HUES64 (cell line): ENCODE data around the gene SHROOM3. TPM values are rescaled to one million over a fixed set of nuclear protein-coding genes. Genes with fewer than 3 reads are reported as not detected.

Experiments used
- H3K27ac ChIP-seq: 2 replicates; pipeline ENCODE4 v1.7.0; 2013; ENCODE audit warnings: low read depth, low read length, inconsistent platforms
- H3K27me3 ChIP-seq: 2 replicates; pipeline ENCODE4 v1.6.1; 2013; ENCODE audit warnings: mild to moderate bottlenecking, low read length; ENCODE audit not compliant: insufficient read depth
- H3K36me3 ChIP-seq: 2 replicates; pipeline ENCODE4 v1.6.1; 2013; ENCODE audit warnings: mild to moderate bottlenecking, low read length; ENCODE audit not compliant: insufficient read depth
- H3K4me1 ChIP-seq: 2 replicates; pipeline ENCODE4 v1.6.1; 2013; ENCODE audit warnings: mild to moderate bottlenecking, low read length, moderate library complexity; ENCODE audit not compliant: insufficient read depth
- H3K4me3 ChIP-seq: 2 replicates; pipeline ENCODE4 v1.5.1; 2013; ENCODE audit warnings: mild to moderate bottlenecking, low read length, moderate library complexity
- H3K9ac ChIP-seq: 2 replicates; pipeline ENCODE4 v1.6.1; 2013; ENCODE audit warnings: mild to moderate bottlenecking, low read depth, low read length
- H3K9me3 ChIP-seq: 2 replicates; pipeline ENCODE4 v1.6.1; 2013; ENCODE audit warnings: low read depth, low read length; ENCODE audit not compliant: insufficient read depth
- WGBS: fragments of 150-250, 120-280 bp; methylation state at CpG from one replicate; pipeline ENCODE4 v1.1.7; 2013; ENCODE audit warnings: missing lambda C conversion rate; 5-methylcytosine and 5-hydroxymethylcytosine counted together
- polyA plus RNA-seq, 2 experiments: library from polyadenylated mRNA; stranded (reverse); fragments of 50-300 nt; gene quantifications; one replicate each; pipeline ENCODE4 v1.2.3, GENCODE V29; 2013

SHROOM3 gene
- polyA plus RNA-seq (2013, experiment 1 of 2): 20.0 TPM
- 24.4 TPM for polyA plus RNA-seq (2013, experiment 2 of 2)

DNA sequence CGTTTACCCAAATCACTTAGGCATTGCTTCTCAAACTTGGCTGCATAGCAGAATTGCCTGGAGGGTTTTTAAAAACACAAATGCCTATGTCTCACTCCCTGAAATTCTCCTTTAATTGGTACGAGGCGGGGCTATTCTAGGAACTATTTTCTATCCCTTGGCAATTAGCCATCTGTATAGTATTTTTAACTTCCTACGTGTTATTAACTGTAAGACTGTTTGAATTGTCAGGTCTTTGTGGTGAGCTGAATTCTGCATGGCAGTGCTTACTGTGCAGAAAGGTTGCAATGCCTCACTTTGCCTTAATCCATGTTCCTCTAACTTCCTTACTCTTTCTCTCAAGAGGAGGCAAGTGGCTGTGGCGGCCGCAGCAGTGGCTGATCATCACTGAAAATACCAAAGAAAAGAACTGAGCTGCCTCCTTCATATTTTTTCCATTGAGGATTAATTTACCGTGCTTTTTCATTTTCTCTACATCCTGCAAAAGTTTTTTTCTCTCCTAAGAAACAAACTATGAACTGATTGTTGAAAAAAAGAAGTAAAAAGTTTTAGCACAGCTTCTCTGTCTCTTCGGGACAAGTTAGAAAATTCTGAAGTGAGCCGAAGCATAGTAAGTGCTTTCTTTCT is at the start of gene SHROOM3:
Gene SHROOM3, plus strand, starts transcription at position 329 of the 627 bp plus-strand sequence. CDS start 824 bp downstream, outside the sequence.
- peaks cover 6% of the 10 kb centered on the region; the same call in 1 of the 2 replicates for H3K9me3 ChIP-seq
- H3K4me1 ChIP-seq: peaks cover 53% of the 10 kb centered on the region
- WGBS: 14% methylated on average over 9 of the region's 9 CpGs
- H3K27me3 ChIP-seq: no peaks in the 10 kb centered on the region
- H3K36me3 ChIP-seq: peaks cover 9% of the 10 kb centered on the region; the same call in 1 of the 2 replicates
- H3K4me3 ChIP-seq: peak within 1 kb of the TSS; percentile 59
- peak within 1 kb of the TSS; percentile 75 for H3K9ac ChIP-seq
- peak within 1 kb of the TSS; percentile 89 for H3K27ac ChIP-seq

DNA sequence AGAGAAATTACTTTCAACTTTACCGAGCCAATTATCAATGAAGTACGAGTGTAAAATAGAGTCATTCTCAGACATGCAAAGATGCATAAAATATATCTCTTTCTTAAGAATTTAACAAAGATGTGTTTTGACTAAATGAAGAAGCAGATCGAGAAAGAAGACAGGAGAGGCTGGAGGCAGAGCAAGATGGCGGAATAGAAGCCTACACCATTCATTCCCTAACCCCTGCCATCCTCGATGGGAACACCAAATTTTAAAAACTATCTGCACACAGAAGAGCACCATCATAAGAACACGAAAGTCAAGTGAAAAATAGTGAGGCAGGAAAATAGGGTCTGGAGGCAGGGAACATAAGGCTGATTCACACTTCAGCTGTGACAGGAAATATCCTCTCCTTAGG is 49.1 kb upstream of the SHROOM3 start:
- 97% methylated on average over 4 of the region's 6 CpGs for WGBS
- H3K9me3 ChIP-seq: peaks cover 2% of the 10 kb centered on the region; the same call in 1 of the 2 replicates
- H3K36me3 ChIP-seq: no peaks in the 10 kb centered on the region
- no peak overlapping the region for H3K27ac ChIP-seq
- H3K4me1 ChIP-seq: peaks cover 25% of the 10 kb centered on the region
- H3K4me3 ChIP-seq: no peak overlapping the region
- no peak overlapping the region for H3K9ac ChIP-seq
- no peaks in the 10 kb centered on the region for H3K27me3 ChIP-seq

- Histone ChIP-seq H3K27ac (no peak overlapping the region), H3K4me3 (no peak overlapping the region), H3K4me1 (peaks cover 25% of the 10 kb centered on the region), H3K9ac (no peak overlapping the region), H3K9me3 (no peaks in the 10 kb centered on the region), H3K27me3 (no peaks in the 10 kb centered on the region), H3K36me3 (no peaks in the 10 kb centered on the region)
- 93% methylated on average over 6 of the region's 6 CpGs for WGBS
Observed at GRCh38 chr4:76386566-76387305, 48.3 kb upstream of the SHROOM3 start.

- no peak overlapping the region for H3K9ac ChIP-seq
- WGBS: 93% methylated on average over 2 of the region's 3 CpGs
- H3K4me1 ChIP-seq: peaks cover 19% of the 10 kb centered on the region
- no peaks in the 10 kb centered on the region for H3K27me3 ChIP-seq
- H3K36me3 ChIP-seq: no peaks in the 10 kb centered on the region
- H3K9me3 ChIP-seq: peaks cover 5% of the 10 kb centered on the region; the same call in 1 of the 2 replicates
- no peak overlapping the region for H3K27ac ChIP-seq
- H3K4me3 ChIP-seq: no peak overlapping the region
Observed at GRCh38 chr4:76388160-76388908, 46.7 kb upstream of the SHROOM3 start.

DNA sequence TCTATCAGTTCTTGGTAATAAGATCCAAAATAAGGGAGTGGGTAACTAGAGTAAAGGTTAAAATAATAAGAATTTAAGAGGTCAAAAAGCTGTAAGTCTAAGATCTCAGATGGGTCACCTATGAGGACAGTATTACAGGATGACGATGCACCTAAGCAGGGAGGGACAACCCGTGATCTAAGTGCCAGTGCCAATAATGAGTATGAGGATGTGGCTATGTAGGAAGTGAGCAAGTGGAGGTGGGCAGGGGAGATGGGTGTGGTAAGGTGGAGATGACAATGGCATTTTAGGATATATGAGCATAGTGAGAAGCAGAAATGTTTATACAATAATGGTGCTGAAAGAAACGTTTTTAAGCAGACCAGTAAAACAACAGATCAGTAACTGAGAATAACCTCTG is 33.4 kb upstream of the SHROOM3 start:
- H3K4me1 ChIP-seq: peaks cover 5% of the 10 kb centered on the region; the same call in 1 of the 2 replicates
- 93% methylated on average over 3 of the region's 3 CpGs for WGBS

DNA sequence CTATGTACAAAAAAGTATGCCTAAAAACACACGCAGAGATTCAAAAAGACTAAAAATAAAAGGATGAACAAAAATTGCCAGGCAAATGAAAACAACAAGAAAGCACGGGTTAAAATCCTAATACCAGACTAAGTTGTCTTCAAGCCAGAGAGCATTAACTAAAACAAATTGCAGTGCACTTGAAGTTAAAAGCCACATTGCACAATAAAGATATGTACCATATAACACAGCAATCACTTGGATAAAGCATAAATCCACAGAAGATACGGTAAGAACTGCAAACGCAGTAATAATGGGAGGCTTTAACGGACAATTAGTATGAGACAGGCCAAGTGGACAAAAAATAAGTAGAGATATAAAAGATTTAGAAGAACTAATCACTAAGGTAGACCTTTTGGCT is 28.9 kb upstream of the SHROOM3 start:
- Histone ChIP-seq H3K4me1 (no peaks in the 10 kb centered on the region), H3K9me3 (no peaks in the 10 kb centered on the region), H3K27me3 (no peaks in the 10 kb centered on the region), H3K27ac (no peak overlapping the region), H3K36me3 (no peaks in the 10 kb centered on the region), H3K4me3 (no peak overlapping the region), H3K9ac (no peak overlapping the region)
- 84% methylated on average over 5 of the region's 5 CpGs for WGBS

More for the DNA sequence above, 33.4 kb upstream of the SHROOM3 start:
- Histone ChIP-seq H3K27ac (no peak overlapping the region), H3K27me3 (no peaks in the 10 kb centered on the region), H3K36me3 (no peaks in the 10 kb centered on the region), H3K9ac (no peak overlapping the region), H3K9me3 (no peaks in the 10 kb centered on the region), H3K4me3 (no peak overlapping the region)

DNA sequence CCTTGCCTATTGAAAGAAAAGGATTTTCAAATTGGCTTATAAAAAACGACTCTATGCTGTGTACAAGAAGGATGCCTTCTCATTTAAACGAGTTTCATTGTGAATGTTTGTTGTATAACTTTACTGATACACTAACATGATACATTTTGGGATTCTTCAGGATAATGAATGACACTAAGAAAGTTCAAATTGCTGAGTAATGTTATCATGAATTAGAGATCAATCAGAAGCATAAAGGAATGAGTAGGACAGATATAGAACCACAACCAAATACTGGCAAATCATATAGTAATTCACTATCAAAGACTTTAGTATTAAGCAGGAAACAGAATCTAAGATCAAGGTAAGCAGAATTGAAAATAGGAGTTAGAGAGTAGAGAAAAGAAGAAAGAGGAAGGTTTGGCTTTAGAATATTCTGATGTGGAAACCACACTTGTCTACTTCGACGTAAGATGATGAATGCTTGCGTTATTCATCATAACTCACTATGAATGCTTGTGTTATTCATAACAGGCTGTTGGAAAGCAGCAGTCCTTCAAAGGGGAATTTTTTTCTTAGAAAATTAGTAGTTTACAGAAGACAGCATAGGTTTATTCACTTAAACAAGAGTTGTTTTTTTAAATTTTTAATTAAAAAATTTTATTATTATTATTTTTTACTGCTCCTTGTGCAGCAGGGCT is 27.4 kb upstream of the SHROOM3 start:
- Histone ChIP-seq H3K27ac (no peak overlapping the region), H3K9ac (no peak overlapping the region), H3K27me3 (no peaks in the 10 kb centered on the region), H3K4me1 (no peaks in the 10 kb centered on the region), H3K36me3 (no peaks in the 10 kb centered on the region), H3K4me3 (no peak overlapping the region), H3K9me3 (no peaks in the 10 kb centered on the region)
- 92% methylated on average over 5 of the region's 5 CpGs for WGBS

DNA sequence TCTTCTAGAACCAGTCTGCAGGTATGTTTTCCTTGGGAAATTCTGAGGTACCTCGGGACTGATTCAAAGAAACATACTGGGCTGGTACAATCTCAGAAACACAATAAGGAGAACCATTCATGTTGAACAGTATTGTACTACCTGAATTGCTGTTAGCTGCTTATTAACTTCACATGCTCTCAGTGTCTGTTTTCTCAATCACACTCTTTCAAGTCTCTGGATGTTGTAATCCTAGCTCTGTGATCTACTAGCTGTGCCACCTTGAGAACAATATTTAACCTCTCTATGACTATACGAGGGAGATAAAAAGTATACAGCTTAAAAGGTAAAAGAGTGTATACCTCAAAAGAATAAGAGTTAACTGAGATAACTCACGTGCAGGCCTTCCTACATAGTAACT is 24.4 kb upstream of the SHROOM3 start:
- H3K4me3 ChIP-seq: no peak overlapping the region
- no peaks in the 10 kb centered on the region for H3K27me3 ChIP-seq
- H3K27ac ChIP-seq: no peak overlapping the region
- H3K9ac ChIP-seq: no peak overlapping the region
- WGBS: 95% methylated on average over 2 of the region's 3 CpGs
- H3K36me3 ChIP-seq: no peaks in the 10 kb centered on the region
- H3K4me1 ChIP-seq: no peaks in the 10 kb centered on the region
- H3K9me3 ChIP-seq: no peaks in the 10 kb centered on the region

GRCh38 chr4:76420188-76420761 is 14.8 kb upstream of the SHROOM3 start:
- no peaks in the 10 kb centered on the region for H3K36me3 ChIP-seq
- no peak overlapping the region for H3K9ac ChIP-seq
- WGBS: 88% methylated on average over 18 of the region's 18 CpGs
- H3K4me3 ChIP-seq: no peak overlapping the region
- H3K9me3 ChIP-seq: peaks cover 9% of the 10 kb centered on the region; the same call in 1 of the 2 replicates
- H3K27me3 ChIP-seq: no peaks in the 10 kb centered on the region
- H3K4me1 ChIP-seq: no peaks in the 10 kb centered on the region
- H3K27ac ChIP-seq: no peak overlapping the region

DNA sequence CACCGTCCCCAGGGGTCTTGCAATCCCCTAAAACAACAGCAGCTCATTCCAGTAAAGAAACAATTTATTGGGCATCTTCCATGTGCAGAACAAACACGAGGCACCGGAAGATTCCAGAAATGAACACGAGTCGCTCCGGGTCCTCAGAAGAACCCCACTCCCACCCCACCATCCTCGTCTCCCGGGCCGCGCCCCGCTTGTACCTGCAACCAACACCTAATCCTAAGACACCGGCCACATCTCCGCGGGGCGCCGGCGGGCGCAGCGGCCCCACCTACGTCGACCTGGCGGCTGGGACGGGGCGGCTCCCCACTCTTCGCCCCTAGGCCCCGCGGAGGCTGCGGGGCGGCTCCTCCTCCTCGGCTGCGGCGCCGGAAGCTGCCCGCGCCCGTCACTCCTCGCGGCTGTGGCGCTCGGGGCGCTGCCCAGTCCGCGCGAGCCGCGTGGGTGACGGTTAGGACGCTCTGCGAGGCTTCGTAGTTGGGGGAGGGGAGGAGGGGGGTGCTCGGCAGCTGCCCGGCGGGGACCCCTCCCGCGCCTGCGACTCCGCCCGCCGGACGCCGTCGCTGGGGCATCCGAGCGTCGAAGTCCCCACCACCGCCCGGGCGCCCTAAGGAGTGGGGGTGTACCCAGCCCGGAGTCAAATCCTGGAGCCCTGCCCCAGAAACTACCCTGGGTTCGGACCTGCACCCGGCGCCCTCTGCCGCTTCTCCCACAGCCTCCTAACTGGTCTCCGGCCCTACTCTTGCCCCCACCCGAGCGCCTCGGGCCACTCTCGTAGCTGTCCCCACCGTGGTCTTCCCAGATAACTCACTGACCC is 14.1 kb upstream of the SHROOM3 start, which contains the start of gene CCDC158:
Gene CCDC158, minus strand, starts transcription at position 380 of the 820 bp plus-strand sequence. CDS start 17,934 bp downstream, outside the sequence.
- Histone ChIP-seq H3K4me3 (no peak within 1 kb of the TSS), H3K4me1 (no peaks in the 10 kb centered on the region), H3K9me3 (peaks cover 9% of the 10 kb centered on the region; the same call in 1 of the 2 replicates), H3K27ac (no peak within 1 kb of the TSS), H3K36me3 (no peaks in the 10 kb centered on the region), H3K9ac (no peak within 1 kb of the TSS), H3K27me3 (no peaks in the 10 kb centered on the region)
- 97% methylated on average over 79 of the region's 79 CpGs for WGBS
